ENCODE measurements around the gene CDHR1. TPM values are rescaled to one million over a fixed set of nuclear protein-coding genes. Genes with fewer than 3 reads are reported as not detected.

CDHR1 gene
- total RNA-seq, 4 donors from 2014 or later, result 0.10 to 0.67 TPM; not detected in 2

- Histone ChIP-seq H3K36me3 (no peaks in the 10 kb centered on the region), H3K9me3 (no peaks in the 10 kb centered on the region), H3K27ac (no peak within 1 kb of the TSS), H3K4me1 (no peaks in the 10 kb centered on the region), H3K27me3 (no peaks in the 10 kb centered on the region), H3K4me3 (no peak within 1 kb of the TSS)
- no peak for ATAC-seq
- TF ChIP-seq POLR2AphosphoS5 (IDR thresholded peaks at IDR 0.05) (no peak), EP300 (IDR thresholded peaks at IDR 0.05) (no peak), POLR2A (IDR thresholded peaks at IDR 0.05) (no peak), CTCF (IDR thresholded peaks at IDR 0.05) (no peak)
- 86% methylated on average over 2 of the region's 2 CpGs; no CpG with 5 or more reads in 1 of the 2 donors for WGBS, 2 donors (ENCODE audit: low coverage in 1 of 2)
Measured at GRCh38 chr10:84173501-84173929, 20.8 kb upstream of the CDHR1 start, which contains the start of gene GPR15LG. GPR15LG (plus strand) TSS chr10:84173801; CDS start chr10:84173852, 51 bp downstream.

GRCh38 chr10:84175436-84175835 lies 18.9 kb upstream of the CDHR1 start:
- H3K27me3 ChIP-seq, result no peaks in the 10 kb centered on the region
- no peaks in the 10 kb centered on the region for H3K36me3 ChIP-seq
- H3K27ac ChIP-seq, result no peak overlapping the region
- 77 to 78% methylated on average over 5 of the region's 6 CpGs for WGBS, 2 donors (ENCODE audit: low coverage in 1 of 2)
- H3K4me1 ChIP-seq, result no peaks in the 10 kb centered on the region
- no peaks in the 10 kb centered on the region for H3K9me3 ChIP-seq
- no peak for ATAC-seq
- H3K4me3 ChIP-seq, result no peak overlapping the region
- TF ChIP-seq CTCF (IDR thresholded peaks at IDR 0.05), result no peak
- TF ChIP-seq POLR2AphosphoS5 (IDR thresholded peaks at IDR 0.05), result no peak

- Histone ChIP-seq H3K27ac (no peak overlapping the region), H3K27me3 (no peaks in the 10 kb centered on the region), H3K4me3 (no peak overlapping the region), H3K4me1 (no peaks in the 10 kb centered on the region), H3K36me3 (no peaks in the 10 kb centered on the region), H3K9me3 (no peaks in the 10 kb centered on the region)
- no peak for ATAC-seq
- TF ChIP-seq EP300 (IDR thresholded peaks at IDR 0.05) (no peak), POLR2AphosphoS5 (IDR thresholded peaks at IDR 0.05) (no peak), CTCF (IDR thresholded peaks at IDR 0.05) (no peak), POLR2A (IDR thresholded peaks at IDR 0.05) (no peak)
- 33% methylated on average over 1 of the region's 4 CpGs; no CpG with 5 or more reads in 1 of the 2 donors for whole genome bisulfite sequencing, 2 donors (ENCODE audit: low coverage in 1 of 2)
Measured at GRCh38 chr10:84176351-84176750, 18.0 kb upstream of the CDHR1 start.

- Histone ChIP-seq H3K9me3 (no peaks in the 10 kb centered on the region), H3K27me3 (no peaks in the 10 kb centered on the region), H3K4me1 (no peaks in the 10 kb centered on the region), H3K27ac (no peak overlapping the region), H3K4me3 (no peak overlapping the region), H3K36me3 (no peaks in the 10 kb centered on the region)
- ATAC-seq, result peak; percentile 28
- WGBS, 2 donors (ENCODE audit: low coverage in 1 of 2), result no CpG with 5 or more reads among the region's 4 CpGs
- TF ChIP-seq CTCF (IDR thresholded peaks at IDR 0.05) (no peak), POLR2AphosphoS5 (IDR thresholded peaks at IDR 0.05) (no peak), EP300 (IDR thresholded peaks at IDR 0.05) (no peak), POLR2A (IDR thresholded peaks at IDR 0.05) (no peak)
Measured at GRCh38 chr10:84176836-84177474, 17.4 kb upstream of the CDHR1 start.

- Histone ChIP-seq H3K27me3 (no peaks in the 10 kb centered on the region), H3K36me3 (no peaks in the 10 kb centered on the region), H3K4me3 (no peak overlapping the region), H3K9me3 (no peaks in the 10 kb centered on the region), H3K4me1 (no peaks in the 10 kb centered on the region), H3K27ac (no peak overlapping the region)
- ATAC-seq, result no peak
- TF ChIP-seq POLR2A (IDR thresholded peaks at IDR 0.05) (no peak), EP300 (IDR thresholded peaks at IDR 0.05) (no peak), POLR2AphosphoS5 (IDR thresholded peaks at IDR 0.05) (no peak), CTCF (IDR thresholded peaks at IDR 0.05) (no peak)
- 47 to 80% methylated on average over 1 to 5 of the region's 8 CpGs for WGBS, 2 donors (ENCODE audit: low coverage in 1 of 2)
Measured at GRCh38 chr10:84177541-84178141, 16.7 kb upstream of the CDHR1 start.
